HL-60 (cell line): Measurements from ENCODE around the gene C14orf93.

ENCODE experiments used
- DNase-seq, 2 experiments: peaks; one replicate each; pipeline ENCODE4 v3.0.0-alpha.2; 2010 to 2020; ENCODE audit warnings: low read depth in 1 of 2, low spot score in 1 of 2
- H3K27ac ChIP-seq: fragments of 250-450 bp; sonication (Bioruptor Pico); replicated peaks from 2 replicates; pipeline ENCODE4 v1.5.1; 2020; ENCODE audit warnings: mild to moderate bottlenecking, moderate library complexity
- H3K27me3 ChIP-seq: fragments of 250-450 bp; sonication (Bioruptor Pico); 2 replicates; pipeline ENCODE4 v1.5.1; 2021; ENCODE audit warnings: mild to moderate bottlenecking, moderate library complexity; ENCODE audit not compliant: insufficient read depth, poor library complexity, severe bottlenecking
- H3K4me3 ChIP-seq: replicated peaks from 2 replicates; pipeline ENCODE4 v1.5.1; 2011; ENCODE audit warnings: mild to moderate bottlenecking, control low read depth, low read length; ENCODE audit not compliant: insufficient read depth
- CTCF ChIP-seq: IDR thresholded peaks from one replicate; pipeline ENCODE4 v1.5.1; 2011; ENCODE audit warnings: low read length, control low read depth, inconsistent platforms; ENCODE audit not compliant: insufficient read depth
- GABPA ChIP-seq: IDR thresholded peaks from 2 replicates; pipeline ENCODE4 v1.6.1; 2012; ENCODE audit warnings: low read depth
- POLR2AphosphoS5 ChIP-seq: IDR thresholded peaks from 2 replicates; pipeline ENCODE4 v1.6.1; 2012; ENCODE audit warnings: low read depth
- SPI1 ChIP-seq: IDR thresholded peaks from 2 replicates; pipeline ENCODE4 v1.6.1; 2012; ENCODE audit warnings: low read depth, mild to moderate bottlenecking, borderline replicate concordance
- TF ChIP-seq, protein P1 (sequence below): IDR thresholded peaks from 2 replicates; pipeline ENCODE4 v1.6.1; 2012; ENCODE audit warnings: low read depth; ENCODE audit not compliant: insufficient replicate concordance

The C14orf93 gene

DNA sequence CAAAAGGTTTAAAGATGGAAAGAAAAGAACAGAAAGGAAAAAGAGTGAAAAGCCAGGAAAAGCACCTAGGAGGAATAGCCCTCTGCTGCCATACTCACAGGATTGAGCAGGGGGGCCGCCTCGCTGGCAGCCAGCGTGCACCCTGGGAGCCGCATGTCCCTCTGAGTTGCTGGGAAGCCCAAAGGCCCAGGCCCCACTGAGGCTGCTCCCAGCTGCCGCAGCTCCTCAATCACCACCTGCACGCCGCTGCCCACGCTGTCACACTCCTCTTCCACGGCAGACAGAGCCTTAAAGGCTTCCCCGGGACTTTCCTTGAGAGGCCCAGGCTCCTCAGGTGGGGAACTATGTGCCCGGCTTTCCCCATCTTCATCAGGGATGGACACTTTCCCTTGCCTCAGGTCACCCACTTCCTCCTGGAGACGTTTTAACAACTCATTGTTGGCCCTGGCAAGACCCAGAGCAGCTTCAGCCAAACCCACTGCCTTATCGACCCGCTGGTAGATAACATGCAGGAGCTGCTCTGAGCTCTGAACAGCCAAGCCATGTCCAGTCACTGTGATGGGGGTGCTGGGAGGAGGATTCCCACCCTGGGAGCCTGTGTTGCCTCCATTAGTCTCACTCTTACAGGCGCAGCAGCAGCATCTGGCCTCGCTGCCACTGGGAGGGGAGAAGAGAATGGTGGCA is 11.5 kb downstream of the C14orf93 start:
- no peaks in the 10 kb centered on the region for H3K27me3 ChIP-seq
- TF ChIP-seq, protein P1, sequence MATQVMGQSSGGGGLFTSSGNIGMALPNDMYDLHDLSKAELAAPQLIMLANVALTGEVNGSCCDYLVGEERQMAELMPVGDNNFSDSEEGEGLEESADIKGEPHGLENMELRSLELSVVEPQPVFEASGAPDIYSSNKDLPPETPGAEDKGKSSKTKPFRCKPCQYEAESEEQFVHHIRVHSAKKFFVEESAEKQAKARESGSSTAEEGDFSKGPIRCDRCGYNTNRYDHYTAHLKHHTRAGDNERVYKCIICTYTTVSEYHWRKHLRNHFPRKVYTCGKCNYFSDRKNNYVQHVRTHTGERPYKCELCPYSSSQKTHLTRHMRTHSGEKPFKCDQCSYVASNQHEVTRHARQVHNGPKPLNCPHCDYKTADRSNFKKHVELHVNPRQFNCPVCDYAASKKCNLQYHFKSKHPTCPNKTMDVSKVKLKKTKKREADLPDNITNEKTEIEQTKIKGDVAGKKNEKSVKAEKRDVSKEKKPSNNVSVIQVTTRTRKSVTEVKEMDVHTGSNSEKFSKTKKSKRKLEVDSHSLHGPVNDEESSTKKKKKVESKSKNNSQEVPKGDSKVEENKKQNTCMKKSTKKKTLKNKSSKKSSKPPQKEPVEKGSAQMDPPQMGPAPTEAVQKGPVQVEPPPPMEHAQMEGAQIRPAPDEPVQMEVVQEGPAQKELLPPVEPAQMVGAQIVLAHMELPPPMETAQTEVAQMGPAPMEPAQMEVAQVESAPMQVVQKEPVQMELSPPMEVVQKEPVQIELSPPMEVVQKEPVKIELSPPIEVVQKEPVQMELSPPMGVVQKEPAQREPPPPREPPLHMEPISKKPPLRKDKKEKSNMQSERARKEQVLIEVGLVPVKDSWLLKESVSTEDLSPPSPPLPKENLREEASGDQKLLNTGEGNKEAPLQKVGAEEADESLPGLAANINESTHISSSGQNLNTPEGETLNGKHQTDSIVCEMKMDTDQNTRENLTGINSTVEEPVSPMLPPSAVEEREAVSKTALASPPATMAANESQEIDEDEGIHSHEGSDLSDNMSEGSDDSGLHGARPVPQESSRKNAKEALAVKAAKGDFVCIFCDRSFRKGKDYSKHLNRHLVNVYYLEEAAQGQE: no peak
- TF ChIP-seq GABPA: no peak
- TF ChIP-seq POLR2AphosphoS5: no peak
- TF ChIP-seq SPI1: no peak
- TF ChIP-seq CTCF: no peak

GRCh38 chr14:22997676-22998323 is 12.1 kb downstream of the C14orf93 start:
- no peak for DNase-seq
- TF ChIP-seq POLR2AphosphoS5 (no peak), CTCF (no peak), GABPA (no peak), SPI1 (no peak)
- TF ChIP-seq, protein P1: no peak
- Histone ChIP-seq H3K27ac (no peak overlapping the region), H3K4me3 (no peak overlapping the region), H3K27me3 (no peaks in the 10 kb centered on the region)

More for the DNA sequence above, 11.5 kb downstream of the C14orf93 start:
- H3K4me3 ChIP-seq: no peak overlapping the region
- no peak for DNase-seq
- H3K27ac ChIP-seq: no peak overlapping the region

GRCh38 chr14:22996768-22997654 is 12.9 kb downstream of the C14orf93 start:
- H3K4me3 ChIP-seq: no peak overlapping the region
- DNase-seq: no peak
- H3K27ac ChIP-seq: no peak overlapping the region
- TF ChIP-seq, protein P1: no peak
- no peak for TF ChIP-seq SPI1
- no peak for TF ChIP-seq GABPA
- TF ChIP-seq POLR2AphosphoS5: no peak
- no peak for TF ChIP-seq CTCF
- no peaks in the 10 kb centered on the region for H3K27me3 ChIP-seq
